Non-pigmented ciliary epithelial cell (primary cell): ENCODE measurements around the gene ATG2B.

Source experiments
- DNase-seq: peaks from one replicate; pipeline ENCODE4 v3.0.0-alpha.2; 2010; ENCODE audit warnings: low read depth

The ATG2B gene

DNA sequence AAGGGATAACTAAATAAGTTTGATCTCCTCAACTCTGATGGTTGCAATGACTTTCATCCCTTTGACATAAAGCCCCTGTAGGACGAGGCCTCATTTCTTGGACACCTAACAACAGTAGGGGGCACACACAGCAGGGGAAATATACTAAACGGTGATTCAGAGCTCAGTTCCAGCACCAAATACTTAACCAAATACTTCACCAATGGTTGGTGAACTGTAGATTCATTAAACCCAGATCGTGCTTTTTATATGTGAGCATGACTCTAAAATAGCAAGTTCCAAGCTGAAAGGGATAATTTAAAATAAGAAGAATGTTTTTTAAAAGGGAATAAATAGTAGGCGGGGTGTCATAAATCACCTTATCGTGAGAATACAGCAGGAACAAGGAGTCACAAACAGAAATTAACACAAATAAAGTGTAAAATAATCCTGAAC, 53.2 kb downstream of the ATG2B start:
- no peak for DNase-seq

DNA sequence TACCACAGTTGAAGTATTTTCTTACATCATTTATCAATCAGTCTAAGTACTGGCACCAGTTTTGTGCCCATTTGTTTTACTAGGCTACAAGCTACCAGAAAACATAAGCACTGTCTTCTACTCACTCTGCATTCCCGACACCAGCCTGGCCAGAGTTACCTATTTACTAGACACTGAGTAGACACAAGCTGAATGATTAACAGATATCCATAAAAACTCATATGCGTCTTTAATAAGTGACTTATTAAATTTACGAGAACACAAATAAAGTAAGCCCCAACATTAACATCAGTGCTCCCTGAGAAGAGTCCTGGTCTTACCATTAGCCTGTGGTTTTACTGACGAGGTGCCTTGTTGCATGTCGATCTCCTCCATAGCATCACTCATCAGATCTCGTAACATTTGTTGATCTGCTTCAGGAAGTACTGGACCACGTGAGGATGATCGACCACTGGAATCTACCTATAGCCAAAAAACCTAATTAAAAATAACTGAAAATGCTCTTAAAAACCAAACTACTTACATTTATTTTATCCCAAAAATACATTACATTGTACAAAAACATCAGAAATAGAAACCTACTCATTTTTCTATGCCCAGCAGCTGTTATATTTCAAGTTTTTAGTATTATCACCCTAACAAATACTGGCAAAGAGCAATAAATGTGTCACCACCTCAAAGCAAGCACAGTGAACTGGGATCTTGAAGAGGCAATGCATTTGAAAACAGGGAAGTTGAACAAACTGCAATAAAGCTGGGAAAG, 53.8 kb downstream of the ATG2B start:
- no peak for DNase-seq

DNA sequence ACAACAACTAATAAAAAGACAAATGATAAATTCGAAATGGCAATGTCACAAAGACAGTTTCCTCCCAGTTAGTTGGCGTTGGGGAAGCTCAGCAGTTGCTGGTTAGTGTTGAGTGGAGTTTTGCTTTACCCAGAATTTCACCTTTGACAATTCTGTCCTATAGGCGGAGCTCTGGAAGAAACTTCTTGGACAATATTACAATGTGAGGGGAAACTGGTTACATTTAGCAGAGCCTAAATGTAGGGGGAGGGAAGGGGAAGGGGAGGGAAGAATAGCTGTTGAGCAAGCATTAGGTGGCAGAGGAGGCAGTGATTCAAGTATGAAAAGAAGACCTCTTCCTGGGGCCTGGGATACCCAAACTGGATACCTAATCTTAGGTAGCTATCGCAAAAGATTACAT, 55.7 kb downstream of the ATG2B start:
- no peak for DNase-seq

DNA sequence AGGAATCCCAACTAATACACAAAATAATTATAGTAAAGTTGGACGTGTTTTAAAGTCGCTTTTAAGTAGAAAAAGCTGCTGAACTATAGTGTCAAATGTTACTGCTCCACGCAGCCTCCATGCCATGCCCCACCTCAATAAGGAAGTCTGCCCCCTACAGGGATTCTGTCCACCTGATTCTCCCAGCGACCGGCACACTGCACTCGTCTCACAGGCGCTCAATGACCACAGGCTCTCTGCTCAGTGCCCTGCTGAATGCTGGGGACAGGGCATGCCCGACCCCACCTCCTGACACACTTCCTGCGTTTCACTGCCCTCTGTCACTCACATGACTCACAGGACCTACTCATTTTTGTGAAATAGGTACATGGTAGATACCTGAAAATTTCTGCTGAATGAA, 58.2 kb downstream of the ATG2B start:
- DNase-seq = no peak

DNA sequence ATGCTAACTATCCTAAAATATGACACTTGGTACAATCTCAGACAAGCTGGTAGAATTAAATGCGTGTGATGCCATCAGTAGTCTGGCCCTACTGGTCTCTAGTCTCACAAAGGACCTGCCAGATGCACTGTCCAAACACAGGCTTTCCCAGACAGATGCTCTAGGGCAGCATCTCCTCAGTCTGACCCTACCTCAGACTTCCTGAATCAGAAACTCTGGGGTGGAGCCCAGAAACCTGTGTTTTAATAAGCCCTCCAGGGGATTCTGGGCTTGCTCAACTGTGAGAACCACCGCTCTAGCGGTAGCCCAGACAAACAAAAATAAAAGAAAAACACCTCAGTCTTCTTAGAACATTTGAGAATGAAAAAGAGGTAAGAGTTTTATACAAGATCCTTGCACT, 59.2 kb downstream of the ATG2B start:
- no peak for DNase-seq

DNA sequence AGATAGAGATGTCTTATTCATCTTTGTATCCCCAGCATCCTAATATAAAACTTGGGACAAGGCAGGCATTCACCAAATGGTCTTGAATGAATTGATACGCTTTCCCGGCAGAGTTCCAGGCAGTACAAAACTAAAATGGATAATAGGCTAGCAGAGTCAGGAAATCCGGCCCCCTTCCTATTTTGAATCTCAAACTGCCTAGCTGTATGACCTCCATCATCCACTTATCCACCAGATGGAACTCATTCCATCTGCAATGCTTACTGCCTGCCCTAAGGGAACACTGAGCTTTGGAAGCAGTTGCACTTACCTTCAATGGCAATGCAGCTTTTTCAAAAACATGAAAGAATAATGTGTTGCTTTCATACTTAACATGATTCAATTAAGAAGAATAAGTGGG, 63.7 kb downstream of the ATG2B start:
- no peak for DNase-seq

DNA sequence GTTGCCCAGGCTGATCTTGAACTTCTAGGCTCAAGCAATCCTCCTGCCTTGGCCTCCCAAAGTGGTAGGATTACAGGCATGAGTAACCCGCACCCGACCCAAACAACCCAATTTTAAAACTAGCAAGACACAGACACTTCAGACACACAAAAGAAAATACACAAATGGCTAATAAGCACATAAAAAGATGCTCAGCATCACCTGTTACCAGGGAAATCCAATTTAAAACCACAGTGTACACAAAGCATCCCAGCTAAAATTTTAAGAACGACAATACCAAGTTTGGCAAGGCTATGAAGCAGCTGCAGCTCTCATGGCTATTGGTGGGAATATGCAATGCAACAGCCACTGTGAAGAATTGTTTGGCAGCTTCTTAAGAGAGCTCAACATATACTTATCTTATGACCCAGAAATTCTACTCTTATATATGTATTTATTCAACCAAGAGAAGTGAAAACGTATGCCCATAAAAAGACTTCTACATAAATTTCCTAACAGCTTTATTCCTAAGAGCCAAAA, 65.1 kb downstream of the ATG2B start:
- no peak for DNase-seq

DNA sequence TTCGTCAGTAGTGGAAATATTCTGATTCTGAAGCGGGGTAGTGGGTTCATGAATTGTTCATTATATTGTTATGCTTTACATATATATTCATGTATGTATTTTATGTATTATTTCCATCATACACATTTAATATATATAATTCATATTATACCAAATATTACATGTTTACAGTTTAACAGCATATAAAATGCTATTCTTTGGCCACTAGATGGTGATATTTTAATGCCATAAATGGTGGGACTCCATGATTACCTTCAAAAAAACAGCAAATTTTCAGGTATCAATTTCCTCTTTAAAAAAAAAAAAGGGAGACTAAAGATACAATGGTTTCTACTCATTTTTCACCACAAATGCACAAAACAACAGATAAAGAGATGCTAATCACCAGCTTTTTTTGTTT, 66.1 kb downstream of the ATG2B start:
- no peak for DNase-seq

DNA sequence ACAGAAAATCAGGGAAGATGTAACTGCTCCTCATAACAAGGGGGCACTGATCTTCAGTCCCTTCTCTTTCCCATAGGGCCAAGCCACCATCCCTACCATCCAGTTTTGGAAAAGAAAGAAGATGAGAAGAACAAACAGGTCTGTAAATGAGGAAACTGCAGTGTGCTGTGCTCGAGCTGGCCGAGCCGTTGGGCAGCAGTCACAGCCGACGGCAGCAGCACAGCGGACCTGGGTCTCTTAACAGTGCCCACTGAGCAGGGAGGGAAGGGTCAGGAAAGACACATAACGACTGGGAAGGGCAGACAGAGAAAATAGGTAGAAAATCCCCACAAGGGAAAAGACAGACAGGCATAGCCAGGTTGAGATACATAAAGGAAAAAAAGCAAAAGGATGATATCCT, 68.9 kb downstream of the ATG2B start:
- no peak for DNase-seq

DNA sequence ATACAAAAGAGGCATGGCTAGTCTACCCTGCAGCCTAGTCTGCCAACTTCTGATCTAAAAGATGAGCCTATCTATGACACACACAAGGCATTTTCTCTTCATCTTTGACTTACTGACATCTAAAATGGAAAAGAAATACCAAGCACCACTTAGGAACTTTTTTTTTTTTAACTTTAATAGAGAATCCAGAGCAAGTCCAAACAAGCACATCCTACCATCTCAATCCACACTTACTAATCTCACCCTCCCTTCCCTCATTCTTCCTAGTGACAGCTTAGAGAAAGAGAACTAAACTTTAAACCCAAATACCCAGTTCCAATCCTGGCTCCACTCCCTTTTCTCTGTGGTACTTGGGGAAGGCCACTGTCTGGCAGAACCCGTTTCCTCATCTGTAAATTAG, 75.3 kb downstream of the ATG2B start:
- DNase-seq = no peak

DNA sequence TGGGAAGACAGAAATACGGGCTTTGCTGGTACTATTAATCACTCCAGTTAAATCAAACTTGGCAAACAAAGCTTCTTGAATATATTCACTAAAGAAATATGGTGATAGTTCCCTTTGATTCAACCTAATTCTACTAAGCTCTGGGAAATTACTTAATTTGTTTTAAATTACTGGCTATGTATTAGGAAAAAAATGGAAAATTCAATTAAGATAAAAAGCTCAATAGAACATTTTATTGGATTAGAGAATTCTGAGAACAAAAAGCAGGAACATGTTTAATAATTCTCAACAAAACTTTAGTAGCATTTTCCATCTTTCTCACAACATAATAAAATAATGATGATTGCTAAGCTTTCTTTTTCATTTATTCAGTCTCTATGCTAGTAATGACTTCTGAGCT, 76.9 kb downstream of the ATG2B start:
- no peak for DNase-seq

DNA sequence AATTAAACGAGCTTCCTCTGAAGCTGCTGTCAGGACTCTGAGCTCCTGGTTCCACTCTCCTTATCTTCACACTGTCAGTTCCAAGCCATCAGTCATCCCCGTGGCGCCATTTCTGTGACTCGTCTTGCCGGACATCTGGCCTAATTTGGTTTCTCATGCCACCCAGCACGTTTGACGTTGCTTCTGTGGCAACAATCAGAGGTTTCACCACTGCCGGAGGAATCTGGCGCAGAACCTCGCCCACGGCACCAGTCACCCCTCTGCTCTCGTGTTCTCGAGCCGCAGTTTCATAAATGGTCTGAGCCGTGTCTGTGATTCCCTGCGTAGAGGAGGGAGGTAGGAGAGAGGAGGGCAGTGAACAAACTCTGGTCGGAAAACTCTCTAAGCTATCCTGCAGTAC, 77.5 kb downstream of the ATG2B start:
- no peak for DNase-seq

DNA sequence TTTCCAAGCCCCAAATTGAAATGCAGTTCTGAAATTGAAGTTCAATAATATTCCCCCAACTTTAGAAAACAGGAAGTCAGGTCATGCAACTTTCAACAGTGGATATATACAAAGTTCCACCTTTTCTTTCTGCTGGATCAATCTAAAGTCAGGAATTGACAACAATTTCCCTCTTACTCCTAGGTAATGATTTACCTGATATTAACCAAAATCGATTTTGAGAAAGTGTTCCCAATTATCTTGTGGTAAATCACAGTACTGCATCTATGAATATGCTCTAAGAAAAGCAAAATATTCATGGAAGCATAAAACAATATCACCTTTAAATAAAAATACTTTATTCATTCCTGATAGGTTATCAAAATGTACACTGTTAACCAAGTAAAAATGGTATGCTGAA, 78.7 kb downstream of the ATG2B start:
- no peak for DNase-seq

DNA sequence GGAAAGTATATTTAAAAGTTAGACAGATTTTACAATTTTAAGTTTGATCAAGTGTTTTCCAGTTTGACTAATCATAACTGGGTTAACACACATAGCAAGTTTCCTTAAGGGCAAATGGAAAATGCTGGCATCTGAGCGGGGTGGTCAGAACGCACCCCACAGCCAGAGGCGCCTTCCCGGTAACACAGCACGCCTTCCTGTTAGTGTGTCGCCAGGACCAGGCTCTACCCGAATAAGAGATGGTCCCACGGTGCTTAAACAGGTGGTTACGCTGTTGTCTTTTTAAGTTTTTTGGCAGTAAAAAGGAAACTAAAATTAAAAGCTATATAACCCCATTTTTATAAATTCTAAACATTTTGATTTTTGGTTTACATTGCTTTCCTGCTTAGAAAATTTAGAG, 79.1 kb downstream of the ATG2B start:
- DNase-seq = no peak

DNA sequence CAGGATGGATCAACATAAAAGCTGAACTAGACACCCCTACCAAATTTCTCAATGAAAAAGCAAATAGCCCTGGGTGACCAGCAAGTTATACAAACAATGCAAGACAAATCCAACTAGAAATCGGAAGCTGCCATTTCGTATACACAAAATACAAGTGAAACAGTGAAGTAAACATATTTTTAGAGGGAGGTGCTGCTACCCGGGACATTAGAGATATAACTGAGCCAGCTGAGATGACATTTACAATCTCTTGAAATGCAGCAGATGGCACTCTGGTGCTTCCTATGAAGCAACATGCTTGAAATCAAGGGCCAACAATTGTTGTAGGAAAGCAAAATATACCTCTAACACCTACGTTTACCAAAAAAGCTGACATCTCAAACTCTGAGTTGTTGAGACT, 81.7 kb downstream of the ATG2B start:
- DNase-seq = no peak

DNA sequence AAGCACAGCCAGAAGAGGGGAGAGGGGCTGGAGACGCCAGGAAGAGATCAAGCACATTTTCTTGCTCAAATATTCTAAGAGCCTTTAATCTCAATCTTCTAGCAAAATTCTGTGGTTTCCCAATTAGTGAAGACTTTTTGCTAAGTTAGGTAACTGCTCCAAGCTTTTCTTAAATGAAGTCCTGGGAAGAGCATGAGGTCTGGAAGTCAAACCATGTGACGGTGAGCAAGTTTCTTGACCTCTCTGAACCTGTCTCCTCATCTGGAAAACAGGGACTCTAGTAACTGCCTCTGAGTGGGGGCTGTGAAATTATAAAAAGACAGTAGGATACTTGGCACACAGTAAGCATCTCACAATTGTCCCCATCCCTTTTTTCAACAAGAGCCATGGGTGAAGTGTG, 83.0 kb downstream of the ATG2B start:
- no peak for DNase-seq

DNA sequence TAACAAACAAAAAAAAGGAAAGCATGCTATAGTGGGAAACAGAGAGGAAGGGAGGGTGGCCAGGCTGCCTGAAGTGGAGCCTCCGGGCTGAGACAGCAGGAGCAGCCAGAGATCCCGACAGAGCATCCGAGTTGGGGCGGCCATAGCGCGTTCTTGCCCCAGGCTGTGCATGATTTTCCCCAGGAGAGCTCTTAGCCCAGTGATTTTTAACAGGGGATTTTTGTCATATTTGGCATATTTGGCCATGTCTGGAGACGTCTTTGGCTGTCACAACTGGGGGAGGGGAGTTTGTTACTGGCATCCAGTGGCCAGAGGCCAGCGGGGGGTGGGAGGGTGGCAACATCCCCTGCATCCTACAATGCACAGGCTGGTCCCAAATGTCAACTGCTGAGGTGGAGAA, 83.6 kb downstream of the ATG2B start:
- DNase-seq = no peak

DNA sequence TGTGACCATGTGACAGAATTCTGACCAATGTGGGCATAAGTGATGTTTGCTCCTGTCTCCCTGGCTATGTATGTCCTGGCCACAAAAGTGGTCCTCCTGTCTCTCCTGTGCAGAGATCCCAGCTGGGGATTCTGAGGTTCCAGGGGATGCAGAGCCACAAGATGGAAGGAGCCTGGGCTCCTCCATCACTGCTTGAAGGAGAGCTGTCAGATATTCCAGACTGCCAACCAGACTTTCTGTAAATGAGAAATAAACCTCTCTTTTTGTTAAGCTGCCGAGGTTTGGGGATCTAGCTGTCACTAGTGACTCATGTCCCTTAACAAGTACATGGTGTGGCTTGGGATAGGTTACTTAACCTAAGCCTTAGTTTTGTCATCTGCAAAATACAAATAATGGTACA, 85.3 kb downstream of the ATG2B start:
- no peak for DNase-seq

DNA sequence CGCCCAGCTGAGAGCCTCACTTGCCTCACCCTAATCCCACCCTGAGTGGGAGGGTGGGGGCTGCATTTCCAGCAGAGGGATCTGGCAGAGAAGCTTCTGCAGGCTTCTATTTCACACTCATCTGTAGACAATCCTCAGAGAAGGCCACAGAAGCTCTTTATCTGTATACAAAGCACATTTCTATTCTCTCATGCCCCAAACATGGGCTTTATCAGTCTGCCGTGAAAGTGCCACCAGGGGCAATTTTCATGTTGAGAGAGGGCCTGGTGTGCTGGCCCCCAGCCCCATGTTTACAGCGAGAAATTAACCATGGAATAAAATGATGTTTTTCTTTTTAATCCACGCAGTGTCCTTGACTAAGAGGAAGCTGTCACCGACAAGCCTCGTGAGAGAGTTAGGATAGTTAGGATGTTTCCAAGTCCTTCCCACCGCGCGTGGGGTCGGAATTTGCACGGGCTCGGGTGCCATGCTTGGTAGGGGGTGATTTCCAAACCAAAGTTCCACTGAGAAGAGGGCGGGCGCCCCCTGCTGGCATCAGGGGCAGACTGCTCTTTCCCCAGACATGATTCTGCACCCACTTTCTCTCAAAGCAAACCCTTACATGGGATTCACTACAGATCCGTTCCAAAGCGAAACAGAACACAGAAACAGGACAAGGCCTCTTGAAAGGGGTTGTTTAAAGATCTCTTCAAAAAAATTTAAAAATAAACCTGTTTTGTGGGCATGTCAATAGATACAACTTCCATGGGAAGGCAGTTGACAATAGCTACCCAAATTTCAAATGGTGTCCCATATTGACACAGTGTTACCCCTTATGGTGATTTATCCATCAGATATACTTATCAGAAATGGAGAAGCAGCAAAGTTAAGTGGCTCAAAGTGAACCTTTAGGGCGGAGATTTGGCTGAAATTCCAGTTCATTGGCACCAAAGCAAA, 87.7 kb downstream of the ATG2B start:
- DNase-seq = no peak

DNA sequence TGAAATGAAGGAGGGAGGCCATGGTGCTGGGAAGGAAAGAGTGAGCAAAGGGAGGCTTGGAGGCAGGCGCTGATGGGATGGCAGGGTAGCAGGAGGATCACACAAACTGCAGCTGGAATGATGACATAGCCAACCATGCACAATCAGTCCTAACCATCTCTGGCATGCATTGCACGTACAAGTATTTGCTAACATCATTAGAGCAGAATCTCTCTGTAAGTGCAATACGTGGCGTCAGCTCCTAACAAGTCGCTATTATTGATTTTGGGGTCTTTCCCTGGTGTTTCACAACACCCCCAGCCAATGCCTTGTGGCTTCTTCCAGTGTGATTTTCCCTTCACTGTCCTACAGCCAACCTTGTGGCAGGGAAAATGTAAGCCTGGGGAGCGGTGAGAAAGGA, 88.6 kb downstream of the ATG2B start:
- peak; percentile 72 for DNase-seq

DNA sequence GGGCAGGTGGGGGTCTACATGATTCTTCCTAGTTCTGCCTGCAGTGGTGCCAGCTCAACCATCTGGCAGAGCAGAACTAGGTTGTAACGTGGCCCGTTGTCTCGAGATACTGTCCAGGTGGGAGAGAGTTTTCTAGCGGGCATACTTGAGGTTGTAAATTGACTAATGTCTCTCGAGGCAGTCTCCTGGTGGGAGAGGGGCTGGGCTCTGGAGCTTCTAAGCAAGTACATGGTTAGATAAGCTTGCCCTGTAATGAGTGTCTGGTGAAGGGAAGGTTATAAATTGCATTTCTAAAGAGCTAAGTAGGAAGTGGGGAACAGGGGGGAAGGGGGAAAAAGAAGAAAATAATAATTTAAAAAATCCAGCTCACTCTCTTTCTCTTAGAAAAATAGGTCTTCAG, 89.0 kb downstream of the ATG2B start:
- DNase-seq = no peak

DNA sequence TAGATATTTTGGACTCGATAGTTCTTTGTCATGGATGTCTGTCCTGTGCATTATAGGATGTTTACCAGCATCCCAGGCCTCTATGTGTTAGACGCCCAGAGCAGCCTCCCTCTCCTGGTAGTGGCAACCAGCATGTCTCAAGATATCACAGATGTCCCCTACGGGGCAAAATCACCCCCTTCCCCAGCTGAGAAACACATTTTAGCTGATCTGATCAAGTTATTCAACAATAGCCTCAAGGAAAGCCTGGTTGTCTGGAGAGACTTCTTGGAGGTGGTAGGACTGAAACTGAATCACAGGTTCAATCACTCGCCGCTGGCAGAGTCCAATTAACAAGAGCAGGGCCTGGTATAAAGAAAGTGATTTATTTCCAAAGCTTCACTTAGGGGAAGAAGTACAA, 89.5 kb downstream of the ATG2B start:
- no peak for DNase-seq

DNA sequence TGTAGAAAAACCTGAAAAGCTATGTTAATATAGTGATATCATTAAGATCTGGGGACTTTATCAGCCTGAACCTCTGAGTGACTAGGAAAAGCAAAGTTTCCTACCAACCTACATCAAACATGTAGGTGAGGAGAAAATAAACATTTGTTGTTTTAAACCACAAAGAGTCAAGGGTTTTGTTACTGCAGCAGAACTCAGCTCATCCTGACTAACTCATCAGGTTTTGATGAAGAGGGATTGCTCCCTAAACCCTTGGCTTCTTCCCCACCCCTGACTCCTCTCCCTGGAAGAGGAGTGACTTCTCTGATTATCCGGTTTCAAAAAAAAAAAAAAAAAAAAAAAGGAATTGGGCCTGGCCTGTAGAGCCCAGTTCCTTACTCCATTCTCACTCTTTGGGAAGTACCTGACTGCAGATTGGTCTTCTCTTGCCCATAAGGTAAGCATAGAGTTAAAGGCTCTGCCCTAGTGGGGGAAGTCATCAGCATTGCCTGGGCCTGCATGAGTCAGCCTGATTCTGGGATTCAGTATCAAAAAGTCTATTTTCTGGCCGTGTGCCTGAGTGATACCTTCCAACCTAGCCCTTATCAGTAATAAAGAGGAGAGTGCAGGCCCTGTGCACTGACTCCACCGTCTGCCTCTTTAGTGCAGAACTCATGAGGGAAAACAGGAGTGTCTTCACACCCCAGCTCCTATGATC, 90.2 kb downstream of the ATG2B start:
- DNase-seq = no peak
